ENCODE data around the gene SLC22A12.
"Not testable (repeated sequence)": the region's sequence is repeated elsewhere in the genome, so short reads cannot be mapped to it uniquely, and the experiment has no call there.

SLC22A12 gene

DNA sequence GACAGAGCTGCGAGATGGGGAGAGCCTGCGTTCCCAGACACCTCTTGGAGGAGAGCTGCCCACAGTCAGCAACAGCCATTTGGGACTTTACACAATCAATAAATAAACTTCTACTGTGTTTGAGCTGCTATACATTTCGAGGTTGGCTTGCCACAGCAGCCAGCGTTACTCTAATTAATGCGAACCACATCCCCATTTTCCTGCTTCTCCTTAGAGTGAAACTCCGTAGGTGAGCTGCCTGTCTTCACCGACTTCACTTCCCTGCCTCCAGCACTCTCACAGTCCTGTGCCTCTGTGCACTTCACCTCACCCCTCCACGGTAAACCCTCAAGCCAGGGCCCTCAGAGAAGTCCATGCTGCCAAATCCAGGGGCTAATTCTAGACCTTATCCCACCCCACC lies 5.9 kb upstream of the SLC22A12 start:
- DNase-seq (ENCODE audit: low spot score): no peak

DNA sequence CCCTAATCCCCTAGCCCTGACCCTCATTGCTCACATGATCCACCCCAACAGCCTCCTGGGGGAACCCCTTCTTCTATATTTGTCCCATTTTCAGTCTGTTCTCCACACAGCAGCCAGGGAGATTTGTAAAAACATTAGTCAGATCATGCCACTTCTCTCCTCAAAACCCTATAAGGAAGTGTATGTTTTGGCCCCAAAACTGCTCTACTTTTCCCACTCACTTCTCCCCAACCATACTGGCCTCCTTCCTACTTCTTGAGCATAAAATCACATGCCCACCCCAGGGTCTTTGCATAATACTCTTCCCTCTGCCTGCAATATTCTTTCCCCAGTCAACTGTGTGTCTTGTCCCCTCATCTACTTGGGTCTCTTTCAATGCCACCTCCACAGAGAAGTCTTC lies 4.7 kb upstream of the SLC22A12 start:
- DNase-seq (ENCODE audit: low spot score): no peak

DNA sequence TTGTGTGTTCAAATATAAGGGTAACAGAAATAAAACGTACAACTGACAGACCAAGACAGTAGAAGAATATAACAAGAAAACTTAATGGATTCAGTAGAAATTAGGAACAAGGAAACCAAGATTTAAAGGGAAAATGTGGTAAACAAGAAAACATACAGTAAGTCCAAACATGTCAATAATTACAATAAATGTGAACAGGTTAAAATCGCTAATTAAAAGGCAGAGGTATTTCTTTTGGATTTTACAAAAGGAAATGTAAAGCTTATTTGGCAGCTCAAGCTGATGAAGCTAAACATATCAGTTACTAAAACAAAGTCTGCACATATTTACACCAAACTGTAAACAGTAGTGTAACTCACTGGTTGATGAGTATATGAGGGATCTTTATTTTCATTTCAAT lies 2.3 kb upstream of the SLC22A12 start:
- DNase-seq (ENCODE audit: low spot score): no peak

DNA sequence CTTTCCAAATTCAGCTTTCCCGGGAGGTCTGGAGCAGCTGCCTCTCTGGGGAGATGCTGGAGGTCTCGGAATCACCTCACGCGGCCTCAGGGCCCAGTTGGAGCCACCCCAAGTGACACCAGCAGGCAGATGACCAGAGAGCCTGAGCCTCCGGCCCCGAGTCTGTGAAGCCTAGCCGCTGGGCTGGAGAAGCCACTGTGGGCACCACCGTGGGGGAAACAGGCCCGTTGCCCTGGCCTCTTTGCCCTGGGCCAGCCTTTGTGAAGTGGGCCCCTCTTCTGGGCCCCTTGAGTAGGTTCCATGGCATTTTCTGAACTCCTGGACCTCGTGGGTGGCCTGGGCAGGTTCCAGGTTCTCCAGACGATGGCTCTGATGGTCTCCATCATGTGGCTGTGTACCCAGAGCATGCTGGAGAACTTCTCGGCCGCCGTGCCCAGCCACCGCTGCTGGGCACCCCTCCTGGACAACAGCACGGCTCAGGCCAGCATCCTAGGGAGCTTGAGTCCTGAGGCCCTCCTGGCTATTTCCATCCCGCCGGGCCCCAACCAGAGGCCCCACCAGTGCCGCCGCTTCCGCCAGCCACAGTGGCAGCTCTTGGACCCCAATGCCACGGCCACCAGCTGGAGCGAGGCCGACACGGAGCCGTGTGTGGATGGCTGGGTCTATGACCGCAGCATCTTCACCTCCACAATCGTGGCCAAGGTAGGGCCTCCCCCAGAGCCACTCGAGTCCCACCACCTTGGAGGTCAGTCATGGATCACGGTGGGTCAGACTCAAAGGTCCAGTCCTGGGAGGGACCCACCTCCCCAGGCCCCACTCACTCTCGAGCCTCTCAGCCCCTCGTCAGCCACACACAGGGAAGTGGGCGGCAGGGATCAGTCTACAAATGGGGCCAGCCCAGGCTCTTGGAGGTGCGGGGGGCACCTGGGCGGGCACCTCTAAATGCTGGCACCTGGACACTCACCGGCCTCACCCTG lies 525 bp downstream of the SLC22A12 start:
- no peak for DNase-seq (ENCODE audit: low spot score)

DNA sequence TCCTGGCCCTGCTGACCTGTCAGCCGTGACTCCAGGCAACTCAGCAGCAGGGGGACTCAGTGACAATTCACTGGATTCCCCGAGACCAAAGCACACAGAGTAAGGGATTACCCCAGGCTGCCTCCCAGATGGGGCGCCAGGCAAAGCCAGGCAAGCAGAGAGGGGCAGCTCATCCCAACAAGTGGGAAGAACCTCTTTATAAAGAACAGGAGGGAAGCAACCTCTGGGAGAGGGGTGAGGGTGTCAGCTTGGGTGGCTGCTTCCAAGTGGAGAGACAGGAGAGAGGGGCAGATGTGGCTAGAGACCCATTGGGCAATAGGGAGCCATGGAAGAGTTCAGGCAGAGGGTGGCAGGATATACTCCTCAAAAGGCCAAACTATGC lies 1.2 kb downstream of the SLC22A12 start:
- DNase-seq (ENCODE audit: low spot score): no peak

DNA sequence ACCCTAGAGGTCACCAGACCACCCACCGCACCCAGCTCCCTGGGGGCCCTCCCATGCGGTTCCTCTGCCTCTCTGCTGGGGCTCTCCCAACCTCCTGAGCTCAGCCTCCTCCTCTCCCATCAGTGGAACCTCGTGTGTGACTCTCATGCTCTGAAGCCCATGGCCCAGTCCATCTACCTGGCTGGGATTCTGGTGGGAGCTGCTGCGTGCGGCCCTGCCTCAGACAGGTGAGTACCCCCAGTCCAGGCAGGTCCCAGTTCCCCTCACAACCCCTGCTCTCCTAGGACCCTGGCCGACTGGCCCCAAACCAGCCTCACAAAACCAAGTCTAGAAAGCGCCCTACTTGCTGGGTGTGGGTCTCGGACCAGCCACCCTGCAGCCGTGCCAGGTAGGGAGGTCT lies 1.6 kb downstream of the SLC22A12 start:
- DNase-seq (ENCODE audit: low spot score): no peak

DNA sequence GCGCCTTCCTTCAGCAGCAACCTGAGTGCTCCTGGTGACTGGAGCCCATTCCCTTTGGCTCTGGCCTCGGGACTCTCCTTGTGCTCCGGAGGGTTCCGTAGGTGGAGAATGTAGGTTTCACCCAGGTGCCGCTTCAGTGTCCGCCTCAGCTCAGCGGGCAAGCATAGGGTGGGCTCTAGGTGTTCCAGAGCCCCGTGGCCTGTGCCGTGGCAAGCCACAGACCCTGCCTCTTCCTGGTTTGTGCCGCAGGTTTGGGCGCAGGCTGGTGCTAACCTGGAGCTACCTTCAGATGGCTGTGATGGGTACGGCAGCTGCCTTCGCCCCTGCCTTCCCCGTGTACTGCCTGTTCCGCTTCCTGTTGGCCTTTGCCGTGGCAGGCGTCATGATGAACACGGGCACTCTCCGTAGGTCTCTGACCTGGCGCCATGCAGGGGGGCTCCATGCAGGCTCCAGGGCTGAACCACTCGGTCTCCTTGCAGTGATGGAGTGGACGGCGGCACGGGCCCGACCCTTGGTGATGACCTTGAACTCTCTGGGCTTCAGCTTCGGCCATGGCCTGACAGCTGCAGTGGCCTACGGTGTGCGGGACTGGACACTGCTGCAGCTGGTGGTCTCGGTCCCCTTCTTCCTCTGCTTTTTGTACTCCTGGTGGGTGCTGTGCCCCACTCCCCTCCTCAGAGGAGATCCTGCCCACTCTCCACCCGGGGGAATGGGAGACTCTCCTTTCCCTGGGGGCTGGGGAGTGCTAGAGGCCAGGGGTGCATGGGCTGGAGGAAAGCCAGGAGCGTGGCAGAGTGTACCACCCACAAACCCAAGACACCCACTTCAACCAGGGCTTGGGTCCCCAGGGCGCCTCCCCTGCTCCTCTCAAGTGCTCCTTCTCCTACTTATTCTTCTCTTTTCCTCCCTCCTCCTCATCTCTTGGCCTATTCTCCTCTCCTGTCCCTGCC lies 2.4 kb downstream of the SLC22A12 start:
- DNase-seq (ENCODE audit: low spot score): no peak

DNA sequence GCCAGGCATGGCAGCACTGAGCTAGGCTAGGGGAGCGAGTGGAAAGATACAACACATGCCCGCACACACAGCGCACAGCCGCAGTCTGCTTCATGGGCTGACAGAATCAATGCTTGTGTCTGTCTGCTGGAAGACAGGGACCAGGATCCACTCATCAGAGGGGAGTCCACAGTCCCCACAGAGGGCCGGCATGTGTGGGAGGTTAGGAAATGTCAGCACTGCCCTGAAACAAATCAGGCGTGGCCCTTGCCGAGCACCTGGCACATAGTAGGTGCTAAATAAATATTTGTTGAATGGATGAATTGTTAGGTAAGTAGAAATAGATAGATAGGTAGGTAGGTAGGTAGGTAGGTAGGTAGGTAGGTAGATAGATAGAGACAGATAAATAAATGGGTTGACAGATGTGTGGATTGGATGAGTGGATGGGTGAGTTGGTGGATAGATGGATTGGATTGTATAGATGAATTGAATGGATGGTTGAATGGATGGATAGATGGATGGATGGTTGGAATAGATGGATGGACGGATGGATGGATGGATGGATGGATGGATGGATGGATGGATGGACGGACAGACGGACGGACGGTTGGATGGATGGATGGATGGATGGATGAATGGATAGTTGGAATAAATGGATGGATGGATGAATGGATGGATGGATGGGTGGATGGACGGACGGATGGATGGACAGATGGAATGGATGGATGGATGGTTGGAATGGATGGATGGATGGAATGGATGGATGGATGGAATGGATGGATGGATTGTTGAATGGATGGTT lies 3.3 kb downstream of the SLC22A12 start:
- DNase-seq (ENCODE audit: low spot score): no peak

DNA sequence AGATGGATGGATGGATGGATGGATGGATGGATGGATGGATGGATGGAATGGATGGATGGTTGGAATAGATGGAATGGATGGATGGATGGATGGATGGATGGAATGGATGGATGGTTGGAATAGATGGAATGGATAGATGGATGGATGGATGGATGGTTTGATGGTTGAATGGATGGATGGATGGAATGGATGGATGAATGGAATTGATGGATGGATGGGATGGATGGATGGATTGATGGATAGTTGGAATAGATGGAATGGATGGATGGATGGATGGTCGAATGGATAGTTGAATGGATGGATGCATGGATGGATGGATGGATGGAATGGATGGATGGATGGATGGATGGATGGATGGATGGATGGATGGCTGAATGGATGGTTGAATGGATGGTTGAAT lies 4.9 kb downstream of the SLC22A12 start:
- not testable (repeated sequence) for DNase-seq (ENCODE audit: low spot score)

DNA sequence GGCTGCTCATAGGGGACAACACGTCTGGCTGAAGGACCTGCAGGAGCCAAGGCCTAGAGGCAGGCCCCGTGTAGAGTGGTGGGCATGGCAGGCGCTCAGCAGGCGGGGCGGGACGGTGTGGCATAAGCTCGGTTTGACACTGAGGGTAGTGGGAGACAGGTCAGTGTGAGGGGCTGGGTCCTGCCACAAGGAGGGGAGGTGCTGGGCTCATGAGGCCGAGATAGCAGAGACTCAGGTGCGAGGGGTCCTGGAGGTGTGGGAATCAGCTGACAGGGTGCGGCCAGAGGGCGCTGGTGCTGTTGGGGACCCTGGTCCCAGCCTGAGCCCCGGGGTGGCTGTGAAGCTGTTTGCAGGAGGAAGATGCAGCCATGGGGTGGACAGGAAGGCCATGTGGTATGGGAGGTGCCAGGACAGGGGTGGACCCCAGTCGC lies 6.7 kb downstream of the SLC22A12 start:
- no peak for DNase-seq (ENCODE audit: low spot score)

DNA sequence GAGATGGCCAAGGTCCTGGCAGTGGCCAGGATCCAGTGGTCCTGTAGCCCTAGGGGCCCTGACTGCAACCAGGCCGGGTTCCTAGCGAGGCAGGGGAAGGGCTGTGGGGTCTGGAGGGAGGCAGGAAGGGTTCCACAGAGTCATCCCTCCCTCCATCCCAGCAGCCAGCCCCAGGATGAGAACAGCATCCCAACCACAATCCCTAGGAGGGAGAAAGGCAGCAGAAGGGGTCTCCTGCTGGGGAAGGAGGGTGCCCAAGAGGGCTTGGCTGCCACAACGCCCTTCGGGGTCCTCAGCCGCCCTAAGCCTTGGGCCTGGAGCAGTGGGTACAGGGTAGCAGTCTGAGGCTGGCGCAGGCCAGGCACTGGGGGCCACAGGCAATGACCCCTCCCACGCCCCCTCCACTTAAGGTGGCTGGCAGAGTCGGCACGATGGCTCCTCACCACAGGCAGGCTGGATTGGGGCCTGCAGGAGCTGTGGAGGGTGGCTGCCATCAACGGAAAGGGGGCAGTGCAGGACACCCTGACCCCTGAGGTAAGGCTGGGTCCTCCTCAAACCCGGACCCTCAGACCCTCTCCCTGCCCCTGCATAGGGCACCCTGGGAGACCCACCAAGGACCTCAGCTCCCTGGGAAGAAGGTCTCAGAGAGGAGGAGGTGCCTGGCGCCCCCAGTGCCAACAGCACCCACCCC lies 7.2 kb downstream of the SLC22A12 start:
- DNase-seq (ENCODE audit: low spot score): no peak

DNA sequence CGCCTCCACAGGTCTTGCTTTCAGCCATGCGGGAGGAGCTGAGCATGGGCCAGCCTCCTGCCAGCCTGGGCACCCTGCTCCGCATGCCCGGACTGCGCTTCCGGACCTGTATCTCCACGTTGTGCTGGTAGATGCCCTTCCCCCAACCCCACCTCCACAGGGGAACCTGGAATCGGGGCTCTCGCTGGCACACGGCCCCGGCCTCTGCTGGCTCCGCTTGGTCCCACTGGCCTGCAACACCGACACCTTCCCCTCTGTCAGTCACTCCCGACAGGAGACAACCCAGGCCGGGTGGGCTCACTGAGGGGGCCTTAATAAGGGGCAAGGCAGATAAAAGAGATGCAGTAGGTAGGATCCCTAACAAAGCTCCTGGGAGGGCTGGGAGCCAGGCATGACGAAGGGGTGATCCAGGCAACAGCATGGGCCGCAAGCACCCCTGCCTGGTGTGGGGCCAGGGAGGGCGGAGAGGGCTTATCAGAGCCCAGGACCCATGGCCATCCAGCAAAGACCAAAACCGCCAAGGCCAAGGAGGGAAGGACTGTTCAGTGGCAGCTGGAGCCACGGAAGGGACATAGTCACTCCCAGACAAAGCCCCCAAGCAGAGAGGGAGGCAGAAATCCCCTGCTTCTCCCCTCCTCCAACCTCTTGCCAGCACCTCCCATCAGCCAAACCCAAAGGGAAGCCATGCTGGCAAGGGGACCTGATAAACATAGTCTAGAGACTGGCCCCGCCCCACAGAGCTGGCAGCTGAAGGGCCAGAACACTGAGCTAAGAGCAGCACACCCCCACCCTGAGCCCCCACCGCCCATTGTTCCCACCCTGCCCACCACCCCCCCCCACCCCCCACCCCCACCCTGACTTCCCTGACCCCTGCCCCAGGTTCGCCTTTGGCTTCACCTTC lies 8.0 kb downstream of the SLC22A12 start:
- DNase-seq (ENCODE audit: low spot score): no peak

DNA sequence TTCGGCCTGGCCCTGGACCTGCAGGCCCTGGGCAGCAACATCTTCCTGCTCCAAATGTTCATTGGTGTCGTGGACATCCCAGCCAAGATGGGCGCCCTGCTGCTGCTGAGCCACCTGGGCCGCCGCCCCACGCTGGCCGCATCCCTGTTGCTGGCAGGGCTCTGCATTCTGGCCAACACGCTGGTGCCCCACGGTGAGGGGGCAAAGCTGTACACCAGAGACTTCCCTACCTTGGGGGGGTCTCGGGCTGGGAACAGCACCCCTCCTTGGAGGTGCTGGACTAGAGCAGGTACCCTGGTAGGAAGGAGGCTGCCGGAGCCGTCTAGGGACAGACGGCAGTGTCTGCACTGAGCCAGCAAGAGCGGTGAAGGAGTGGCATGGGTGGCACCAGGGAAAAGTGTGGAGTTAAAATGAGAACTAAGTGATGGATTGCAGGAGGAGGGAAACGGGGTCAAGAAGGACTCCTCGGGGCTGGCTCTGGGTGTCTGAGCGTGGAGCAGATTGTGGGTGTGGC lies 8.7 kb downstream of the SLC22A12 start:
- DNase-seq (ENCODE audit: low spot score): no peak

DNA sequence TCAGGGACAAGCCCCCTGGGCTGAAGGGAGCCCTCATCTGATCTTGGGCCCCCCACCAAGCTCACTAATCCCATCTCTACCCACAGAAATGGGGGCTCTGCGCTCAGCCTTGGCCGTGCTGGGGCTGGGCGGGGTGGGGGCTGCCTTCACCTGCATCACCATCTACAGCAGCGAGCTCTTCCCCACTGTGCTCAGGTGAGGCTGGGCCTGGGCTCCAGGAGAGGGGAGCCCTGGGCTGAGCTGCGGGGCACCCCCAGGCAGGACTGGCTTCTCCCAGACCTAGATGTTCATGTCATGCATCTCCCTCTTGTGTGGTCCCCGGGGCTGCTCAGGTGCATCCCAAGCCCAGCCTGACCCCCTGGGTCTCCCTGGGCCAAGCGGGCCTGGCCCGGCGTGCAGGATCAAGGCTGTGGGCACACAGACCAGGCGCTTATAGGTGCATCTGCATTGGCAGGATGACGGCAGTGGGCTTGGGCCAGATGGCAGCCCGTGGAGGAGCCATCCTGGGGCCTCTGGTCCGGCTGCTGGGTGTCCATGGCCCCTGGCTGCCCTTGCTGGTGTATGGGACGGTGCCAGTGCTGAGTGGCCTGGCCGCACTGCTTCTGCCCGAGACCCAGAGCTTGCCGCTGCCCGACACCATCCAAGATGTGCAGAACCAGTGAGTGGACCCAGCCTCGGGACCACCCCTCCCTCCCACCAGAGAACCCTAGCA lies 9.4 kb downstream of the SLC22A12 start:
- DNase-seq (ENCODE audit: low spot score): no peak

DNA sequence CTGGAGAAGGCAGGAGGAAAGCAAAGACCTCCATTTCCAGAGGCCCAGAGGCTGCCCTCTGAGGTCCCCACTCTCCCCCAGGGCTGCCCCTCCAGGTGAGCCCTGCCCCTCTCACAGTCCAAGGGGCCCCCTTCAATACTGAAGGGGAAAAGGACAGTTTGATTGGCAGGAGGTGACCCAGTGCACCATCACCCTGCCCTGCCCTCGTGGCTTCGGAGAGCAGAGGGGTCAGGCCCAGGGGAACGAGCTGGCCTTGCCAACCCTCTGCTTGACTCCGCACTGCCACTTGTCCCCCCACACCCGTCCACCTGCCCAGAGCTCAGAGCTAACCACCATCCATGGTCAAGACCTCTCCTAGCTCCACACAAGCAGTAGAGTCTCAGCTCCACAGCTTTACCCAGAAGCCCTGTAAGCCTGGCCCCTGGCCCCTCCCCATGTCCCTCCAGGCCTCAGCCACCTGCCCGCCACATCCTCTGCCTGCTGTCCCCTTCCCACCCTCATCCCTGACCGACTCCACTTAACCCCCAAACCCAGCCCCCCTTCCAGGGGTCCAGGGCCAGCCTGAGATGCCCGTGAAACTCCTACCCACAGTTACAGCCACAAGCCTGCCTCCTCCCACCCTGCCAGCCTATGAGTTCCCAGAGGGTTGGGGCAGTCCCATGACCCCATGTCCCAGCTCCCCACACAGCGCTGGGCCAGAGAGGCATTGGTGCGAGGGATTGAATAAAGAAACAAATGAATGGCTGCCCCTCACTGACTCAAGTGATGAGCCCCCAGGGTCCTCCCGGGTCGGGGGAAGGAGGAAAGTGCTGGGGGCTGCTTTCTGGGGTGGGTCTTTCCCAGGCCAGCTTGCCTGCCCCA lies 10.8 kb downstream of the SLC22A12 start:
- DNase-seq (ENCODE audit: low spot score): no peak

DNA sequence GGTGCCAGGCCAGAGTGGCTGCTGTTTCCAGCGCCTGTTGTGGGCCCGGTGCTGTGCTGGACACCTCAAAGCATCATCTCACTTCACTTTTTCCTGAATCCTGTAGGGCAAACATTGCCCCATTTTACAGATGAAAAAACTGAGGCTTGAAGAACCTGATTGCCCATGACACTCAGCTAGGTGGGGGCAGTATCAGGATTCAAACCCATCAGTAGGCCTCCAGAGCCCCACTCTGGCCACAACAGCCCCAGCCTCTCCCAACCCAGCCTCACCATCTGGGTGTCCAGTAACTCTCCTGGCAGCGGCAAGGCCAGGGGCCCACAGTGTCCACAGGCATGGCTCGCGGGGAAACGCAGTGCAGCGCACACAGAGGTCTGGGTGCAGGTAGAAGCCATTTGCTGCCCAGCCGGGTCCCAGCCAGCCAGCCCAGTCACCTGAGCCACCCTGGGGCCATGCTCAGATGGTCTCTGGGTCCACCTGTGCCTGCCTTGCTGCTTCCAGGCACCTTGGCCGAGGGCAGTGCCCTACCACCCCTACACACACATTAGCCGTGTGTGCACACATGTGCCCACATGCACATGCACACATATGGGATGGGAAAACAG lies 11.5 kb downstream of the SLC22A12 start:
- DNase-seq (ENCODE audit: low spot score): no peak

DNA sequence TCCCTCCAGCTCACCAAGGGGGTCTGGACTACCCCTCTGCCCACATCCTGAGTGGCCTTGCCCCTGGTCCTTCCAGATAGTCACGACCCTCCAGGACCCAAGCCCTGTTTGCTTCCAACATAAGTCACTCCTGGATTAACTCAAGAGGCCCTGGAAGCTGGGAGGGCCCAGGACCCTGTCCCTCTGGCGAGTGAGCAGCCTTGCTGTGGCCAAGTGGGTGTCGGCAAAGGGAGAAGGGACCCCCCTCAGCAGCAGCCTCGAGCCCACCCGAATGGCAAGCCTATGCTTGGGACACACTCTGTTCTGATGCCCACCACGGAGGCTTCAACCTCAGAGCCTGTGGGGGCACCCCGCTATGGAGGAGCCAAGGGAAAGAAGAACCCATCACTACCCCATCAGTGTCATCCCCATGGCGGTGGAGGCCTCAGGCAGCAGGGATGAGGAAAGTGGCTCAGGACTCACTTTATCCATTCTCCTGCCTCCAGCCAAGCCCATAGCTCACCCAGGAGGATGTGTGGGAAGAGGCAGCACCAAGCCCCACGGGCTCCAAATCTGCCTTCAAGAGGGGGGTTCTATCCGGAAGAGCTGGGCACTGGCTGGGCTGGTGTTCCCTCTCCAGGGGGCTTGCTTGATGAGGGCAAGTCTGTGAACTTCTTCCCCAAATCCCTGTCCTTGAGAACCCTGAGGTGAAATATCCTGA lies 12.5 kb downstream of the SLC22A12 start:
- no peak for DNase-seq (ENCODE audit: low spot score)
